Mesenchymal stem cell (in vitro differentiated cells and primary cell): Measurements from ENCODE around the gene UBASH3B.
A peak's percentile ranks its signal among the peaks of the same experiment; 100 is the strongest.

Experiments
- DNase-seq: peaks from one replicate; pipeline ENCODE4 v3.0.0-alpha.2; 2013
- H2AFZ ChIP-seq: one replicate; pipeline ENCODE4 v1.6.1; 2013; ENCODE audit warnings: low read depth, mild to moderate bottlenecking, control low read depth, inconsistent platforms, low read length, moderate library complexity
- H2AK5ac ChIP-seq: 2 replicates; pipeline ENCODE4 v1.6.1; 2013; ENCODE audit warnings: low read length, moderate library complexity, mild to moderate bottlenecking, inconsistent platforms; ENCODE audit not compliant: severe bottlenecking
- H2BK120ac ChIP-seq: one replicate; pipeline ENCODE4 v1.6.1; 2013; ENCODE audit warnings: low read depth, mild to moderate bottlenecking, inconsistent platforms, low read length, moderate library complexity
- H2BK12ac ChIP-seq, 2 experiments: one replicate each; pipeline ENCODE4 v1.6.1; 2013; ENCODE audit warnings: inconsistent platforms in 2 of 2, low read length in 2 of 2, mild to moderate bottlenecking in 2 of 2, moderate library complexity in 2 of 2, control low read depth in 1 of 2
- H2BK15ac ChIP-seq: one replicate; pipeline ENCODE4 v1.6.1; 2013; ENCODE audit warnings: mild to moderate bottlenecking, low read depth, inconsistent platforms; ENCODE audit not compliant: poor library complexity, severe bottlenecking
- H2BK5ac ChIP-seq: 2 replicates; pipeline ENCODE4 v1.6.1; 2013; ENCODE audit warnings: low read depth, mild to moderate bottlenecking, low read length, control low read depth, inconsistent platforms; ENCODE audit not compliant: poor library complexity, severe bottlenecking
- H3K14ac ChIP-seq, 2 experiments: one replicate each; pipeline ENCODE4 v1.6.1; 2013; ENCODE audit warnings: inconsistent platforms in 2 of 2, low read length in 2 of 2, control low read depth in 1 of 2, mild to moderate bottlenecking in 1 of 2, moderate library complexity in 1 of 2
- H3K18ac ChIP-seq, 2 experiments: one replicate each; pipeline ENCODE4 v1.6.1; 2013; ENCODE audit warnings: inconsistent platforms in 2 of 2, low read length in 2 of 2, control low read depth in 1 of 2, low read depth in 1 of 2, mild to moderate bottlenecking in 1 of 2
- H3K23ac ChIP-seq, 2 experiments: one replicate each; pipeline ENCODE4 v1.6.1; 2013; ENCODE audit warnings: inconsistent platforms in 2 of 2, low read length in 2 of 2, mild to moderate bottlenecking in 2 of 2, moderate library complexity in 2 of 2, control low read depth in 1 of 2
- H3K27ac ChIP-seq: 2 replicates; pipeline ENCODE4 v1.5.1; 2013; ENCODE audit warnings: mild to moderate bottlenecking, moderate library complexity, low read length, control low read depth, inconsistent platforms; ENCODE audit not compliant: poor library complexity, severe bottlenecking
- H3K27me3 ChIP-seq, 2 experiments: 2 replicates each; pipeline versions ENCODE4 v1.6.1 to v1.7.0; 2013; ENCODE audit warnings: low read length in 2 of 2, mild to moderate bottlenecking in 2 of 2, moderate library complexity in 2 of 2, control low read depth in 1 of 2, inconsistent platforms in 1 of 2; ENCODE audit not compliant: control insufficient read depth in 1 of 2, insufficient read depth in 1 of 2
- H3K36me3 ChIP-seq, 2 experiments: 2 replicates each; pipeline versions ENCODE4 v1.6.1 to v1.7.0; 2013; ENCODE audit warnings: low read length in 2 of 2, control low read depth in 1 of 2, inconsistent platforms in 1 of 2, low read depth in 1 of 2, mild to moderate bottlenecking in 1 of 2; ENCODE audit not compliant: insufficient read depth in 2 of 2, control insufficient read depth in 1 of 2
- H3K4ac ChIP-seq, 2 experiments: one replicate each; pipeline ENCODE4 v1.6.1; 2013; ENCODE audit warnings: inconsistent platforms in 2 of 2, low read length in 2 of 2, mild to moderate bottlenecking in 2 of 2, moderate library complexity in 2 of 2, control low read depth in 1 of 2, low read depth in 1 of 2
- H3K4me1 ChIP-seq: 2 replicates; pipeline ENCODE4 v1.6.1; 2013; ENCODE audit warnings: low read depth, low read length, control low read depth; ENCODE audit not compliant: control insufficient read depth, insufficient read depth
- H3K4me2 ChIP-seq: 2 replicates; pipeline ENCODE4 v1.6.1; 2013; ENCODE audit warnings: low read length, mild to moderate bottlenecking, inconsistent platforms; ENCODE audit not compliant: poor library complexity, severe bottlenecking
- H3K4me3 ChIP-seq, 2 experiments: 2 replicates each; pipeline versions ENCODE4 v1.5.1 to v1.7.0; 2013; ENCODE audit warnings: low read length in 2 of 2, mild to moderate bottlenecking in 2 of 2, control low read depth in 1 of 2, low read depth in 1 of 2; ENCODE audit not compliant: insufficient read depth in 1 of 2
- H3K79me1 ChIP-seq: replicated peaks from 2 replicates; pipeline ENCODE4 v1.6.1; 2013; ENCODE audit warnings: mild to moderate bottlenecking, control low read depth, low read length, inconsistent platforms; ENCODE audit not compliant: poor library complexity, severe bottlenecking
- H3K9ac ChIP-seq: 2 replicates; pipeline ENCODE4 v1.7.0; 2013; ENCODE audit warnings: mild to moderate bottlenecking, low read length, moderate library complexity
- H3K9me3 ChIP-seq: 2 replicates; pipeline ENCODE4 v1.7.0; 2013; ENCODE audit warnings: mild to moderate bottlenecking, low read length; ENCODE audit not compliant: control insufficient read depth
- H4K8ac ChIP-seq: one replicate; pipeline ENCODE4 v1.6.1; 2013; ENCODE audit warnings: inconsistent platforms, mild to moderate bottlenecking, low read length, moderate library complexity
- H4K91ac ChIP-seq: one replicate; pipeline ENCODE4 v1.6.1; 2013; ENCODE audit warnings: mild to moderate bottlenecking, low read length, inconsistent platforms
- WGBS: methylation state at CpG from one replicate; pipeline ENCODE4 v1.1.7; 2013; ENCODE audit warnings: mixed read lengths; 5-methylcytosine and 5-hydroxymethylcytosine counted together

Gene UBASH3B

DNA sequence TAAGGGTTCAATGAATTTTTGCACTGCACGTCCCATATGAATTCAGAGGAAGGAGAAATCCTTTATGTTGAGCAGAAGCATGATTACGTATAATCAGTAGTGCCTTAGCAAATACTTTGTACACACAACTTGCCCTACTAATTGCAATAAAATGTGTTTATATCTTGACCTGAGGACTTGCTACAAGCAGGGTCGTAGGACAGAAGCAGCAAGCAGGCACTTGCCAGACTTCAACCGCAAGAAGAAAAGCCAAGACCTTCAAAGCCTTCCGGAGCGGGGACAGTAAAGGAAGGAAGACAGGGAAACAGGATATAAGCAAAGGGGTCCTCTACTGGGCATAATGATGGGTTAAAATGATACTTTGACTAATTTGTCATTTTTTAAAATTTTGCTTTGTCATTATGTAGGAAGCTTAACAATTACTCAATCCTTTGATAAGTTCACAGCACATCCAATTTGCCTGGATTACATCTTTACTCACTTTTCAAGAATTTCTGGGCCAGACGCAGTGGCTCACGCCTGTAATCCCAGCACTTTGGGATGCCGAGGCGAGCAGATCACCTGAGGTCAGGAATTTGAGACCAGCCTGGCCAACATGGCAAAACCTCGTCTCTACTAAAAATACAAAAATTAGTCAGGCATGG is 23.2 kb upstream of the UBASH3B start:
- Histone ChIP-seq H3K23ac (no peak overlapping the region), H2AFZ (no peak overlapping the region), H3K4ac (no peak overlapping the region), H2BK120ac (no peak overlapping the region), H2AK5ac (no peak overlapping the region), H3K18ac (no peak overlapping the region), H3K9me3 (no peaks in the 10 kb centered on the region), H2BK12ac (peak overlapping the region in 1 of 2 experiments; percentile 6), H3K27me3 (no peaks in the 10 kb centered on the region), H3K4me3 (no peak overlapping the region), H3K9ac (no peak overlapping the region), H3K79me1 (no peaks in the 10 kb centered on the region), H3K4me1 (peaks cover 3% of the 10 kb centered on the region), H2BK15ac (no peak overlapping the region), H3K14ac (no peak overlapping the region), H2BK5ac (no peak overlapping the region), H3K4me2 (no peak overlapping the region), H3K36me3 (no peaks in the 10 kb centered on the region), H4K91ac (no peak overlapping the region), H3K27ac (no peak overlapping the region), H4K8ac (no peak overlapping the region)
- peak; percentile 46 for DNase-seq
- WGBS: 74% methylated on average over 10 of the region's 11 CpGs

DNA sequence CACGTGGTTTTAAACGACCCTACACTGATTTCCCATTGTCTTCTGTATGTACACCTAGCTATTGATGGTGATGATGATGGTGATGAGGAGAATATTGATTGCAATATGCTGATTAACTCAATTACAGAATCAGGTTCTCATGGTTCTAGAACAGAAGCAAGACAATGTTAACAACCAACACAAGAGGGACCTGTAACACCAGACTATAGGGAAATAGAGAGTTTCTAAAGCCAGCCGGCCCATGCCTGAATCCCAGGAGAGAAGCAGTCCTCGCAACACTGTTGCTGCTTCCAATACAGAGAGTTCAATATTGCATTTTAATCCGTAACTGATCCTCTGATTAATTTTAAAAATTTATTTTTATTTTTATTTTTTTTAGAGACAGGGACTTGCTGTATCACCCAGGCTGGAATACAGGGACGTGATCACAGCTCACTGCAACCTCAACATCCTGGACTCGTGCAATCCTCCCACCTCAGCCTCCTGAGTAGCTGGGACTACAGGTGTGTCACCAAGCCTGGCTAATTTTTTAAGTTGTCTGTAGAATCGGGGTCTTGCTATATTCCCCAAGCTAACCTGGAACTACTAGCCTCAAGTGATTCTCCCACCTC is 22.2 kb upstream of the UBASH3B start:
- H4K91ac ChIP-seq: no peak overlapping the region
- no peak overlapping the region for H3K4me2 ChIP-seq
- H3K18ac ChIP-seq: no peak overlapping the region
- 58% methylated on average over 6 of the region's 8 CpGs for WGBS
- H2AFZ ChIP-seq: no peak overlapping the region
- H2AK5ac ChIP-seq: peak overlapping the region; percentile 51
- no peak overlapping the region for H3K23ac ChIP-seq
- H3K14ac ChIP-seq: no peak overlapping the region
- no peak overlapping the region for H2BK120ac ChIP-seq
- H2BK5ac ChIP-seq: no peak overlapping the region
- no peaks in the 10 kb centered on the region for H3K79me1 ChIP-seq
- H3K9ac ChIP-seq: no peak overlapping the region
- H3K4ac ChIP-seq: no peak overlapping the region
- H2BK12ac ChIP-seq: no peak overlapping the region
- H3K4me3 ChIP-seq: no peak overlapping the region
- DNase-seq: peak; percentile 77
- H3K9me3 ChIP-seq: no peaks in the 10 kb centered on the region
- peaks cover 3% of the 10 kb centered on the region for H3K4me1 ChIP-seq
- H3K27me3 ChIP-seq: no peaks in the 10 kb centered on the region
- no peaks in the 10 kb centered on the region for H3K36me3 ChIP-seq
- H2BK15ac ChIP-seq: no peak overlapping the region
- H3K27ac ChIP-seq: no peak overlapping the region
- H4K8ac ChIP-seq: no peak overlapping the region

DNA sequence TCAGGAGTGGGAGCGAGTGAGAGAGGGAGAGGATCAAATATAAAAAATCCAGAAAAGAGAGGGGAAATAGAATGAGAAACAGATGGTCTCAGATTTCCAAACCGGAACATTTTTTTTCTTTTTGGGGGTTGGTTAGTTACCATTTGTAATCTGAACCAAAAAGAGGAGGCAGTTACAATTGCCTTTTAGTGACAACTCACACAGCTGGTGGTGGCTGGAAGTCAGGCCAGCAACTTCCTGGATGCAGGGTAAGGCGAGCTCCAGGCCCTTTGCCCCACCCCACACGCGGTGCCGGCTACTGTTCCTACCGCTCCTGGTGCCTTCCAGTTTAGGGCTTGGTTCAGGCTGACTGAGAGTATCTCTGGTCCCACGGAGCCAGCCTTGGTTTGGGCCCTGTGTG is 21.0 kb upstream of the UBASH3B start:
- no peak overlapping the region for H2BK5ac ChIP-seq
- H3K4ac ChIP-seq: no peak overlapping the region
- peak overlapping the region; percentile 71 for H4K91ac ChIP-seq
- H3K18ac ChIP-seq: peak overlapping the region; percentile 26 to 79
- H3K23ac ChIP-seq: no peak overlapping the region
- peak overlapping the region; percentile 33 for H4K8ac ChIP-seq
- H3K14ac ChIP-seq: no peak overlapping the region
- no peaks in the 10 kb centered on the region for H3K9me3 ChIP-seq
- H2AFZ ChIP-seq: peak overlapping the region; percentile 36
- no peak overlapping the region for H2AK5ac ChIP-seq
- H3K4me3 ChIP-seq: no peak overlapping the region
- H3K27ac ChIP-seq: no peak overlapping the region
- peak overlapping the region; percentile 74 for H3K9ac ChIP-seq
- peak overlapping the region; percentile 50 for H2BK120ac ChIP-seq
- WGBS: 37% methylated on average over 8 of the region's 8 CpGs
- peak overlapping the region; percentile 2 to 90 for H2BK12ac ChIP-seq
- H2BK15ac ChIP-seq: peak overlapping the region; percentile 89
- no peaks in the 10 kb centered on the region for H3K27me3 ChIP-seq
- DNase-seq: peak; percentile 33
- no peak overlapping the region for H3K4me2 ChIP-seq
- H3K4me1 ChIP-seq: peaks cover 3% of the 10 kb centered on the region
- H3K36me3 ChIP-seq: no peaks in the 10 kb centered on the region
- no peaks in the 10 kb centered on the region for H3K79me1 ChIP-seq

DNA sequence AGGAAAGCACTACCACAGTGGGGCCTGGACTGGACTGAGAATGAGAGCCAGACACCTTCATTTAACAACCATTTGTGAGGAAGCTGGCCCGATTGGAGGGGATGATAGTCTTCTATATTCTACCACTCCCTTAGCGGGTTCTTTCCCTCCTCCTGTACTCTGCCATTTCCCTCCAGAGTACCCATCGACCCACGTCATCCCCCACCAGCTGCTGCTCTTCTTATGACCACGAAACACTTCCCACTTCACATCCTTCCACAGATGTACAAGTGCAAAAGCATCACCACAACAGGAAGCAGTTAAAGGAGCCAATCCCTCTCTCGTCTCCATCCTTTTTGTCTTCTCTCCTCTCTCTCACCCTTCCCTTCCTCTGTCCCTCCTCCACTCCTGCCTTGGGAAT is 18.0 kb upstream of the UBASH3B start:
- Histone ChIP-seq H3K4ac (no peak overlapping the region), H2BK120ac (no peak overlapping the region), H4K8ac (no peak overlapping the region), H2BK5ac (no peak overlapping the region), H2BK15ac (no peak overlapping the region), H3K4me1 (peaks cover 6% of the 10 kb centered on the region), H3K27me3 (no peaks in the 10 kb centered on the region), H3K27ac (no peak overlapping the region), H3K4me2 (no peak overlapping the region), H3K9ac (no peak overlapping the region), H3K4me3 (no peak overlapping the region), H3K18ac (no peak overlapping the region), H3K36me3 (no peaks in the 10 kb centered on the region), H3K79me1 (peaks cover 2% of the 10 kb centered on the region), H3K9me3 (no peaks in the 10 kb centered on the region), H2AK5ac (peak overlapping the region; percentile 37), H3K14ac (no peak overlapping the region), H3K23ac (no peak overlapping the region), H2BK12ac (no peak overlapping the region), H4K91ac (no peak overlapping the region), H2AFZ (no peak overlapping the region)
- 74% methylated on average over 6 of the region's 6 CpGs for WGBS
- DNase-seq: no peak
